Activated naive CD4-positive, alpha-beta T cell (primary cell): ENCODE data around the gene DNASE1L1.

Experiments
- DNase-seq, 4 experiments: peaks; one replicate each; lab custom pipeline; 2025; lab: John Stamatoyannopoulos, UW

Gene DNASE1L1, protein sequence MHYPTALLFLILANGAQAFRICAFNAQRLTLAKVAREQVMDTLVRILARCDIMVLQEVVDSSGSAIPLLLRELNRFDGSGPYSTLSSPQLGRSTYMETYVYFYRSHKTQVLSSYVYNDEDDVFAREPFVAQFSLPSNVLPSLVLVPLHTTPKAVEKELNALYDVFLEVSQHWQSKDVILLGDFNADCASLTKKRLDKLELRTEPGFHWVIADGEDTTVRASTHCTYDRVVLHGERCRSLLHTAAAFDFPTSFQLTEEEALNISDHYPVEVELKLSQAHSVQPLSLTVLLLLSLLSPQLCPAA

DNA sequence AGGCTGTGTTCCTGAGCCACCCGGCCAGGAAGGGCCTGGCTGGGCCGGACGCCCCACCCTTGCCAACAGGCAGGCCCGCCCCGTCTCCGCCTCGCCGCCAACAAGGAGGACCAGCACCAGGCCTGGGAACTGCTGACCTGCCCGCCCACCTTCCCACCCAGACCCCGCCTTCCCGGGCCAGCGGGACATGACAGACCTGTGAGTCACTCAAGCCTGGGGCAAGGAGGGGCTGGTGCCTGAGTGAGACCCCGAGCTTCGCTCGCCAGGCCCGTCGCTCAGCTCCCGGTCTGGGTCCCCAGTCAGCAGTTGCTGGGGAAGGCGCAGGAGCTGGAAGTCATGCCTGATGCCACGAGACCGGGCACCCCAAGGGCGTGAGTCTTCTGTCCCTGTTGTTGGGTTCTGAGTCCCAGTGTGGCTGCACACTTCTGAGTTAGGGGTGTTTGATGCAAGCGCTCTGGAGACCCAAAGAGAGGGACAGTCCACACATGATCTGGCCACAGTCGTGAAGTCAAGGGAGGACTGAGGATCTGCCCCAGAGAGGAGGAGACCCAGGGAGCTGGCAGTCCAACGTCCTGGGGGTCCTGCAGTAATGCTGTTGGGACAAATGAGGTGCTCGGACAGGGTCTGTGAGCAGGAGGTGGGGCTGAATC is at the start of gene DNASE1L1:
TSS of gene DNASE1L1 (minus strand) at position 33 of the 650 bp plus-strand sequence. CDS start 3,686 bp downstream, outside the sequence.
- no peak for DNase-seq

DNA sequence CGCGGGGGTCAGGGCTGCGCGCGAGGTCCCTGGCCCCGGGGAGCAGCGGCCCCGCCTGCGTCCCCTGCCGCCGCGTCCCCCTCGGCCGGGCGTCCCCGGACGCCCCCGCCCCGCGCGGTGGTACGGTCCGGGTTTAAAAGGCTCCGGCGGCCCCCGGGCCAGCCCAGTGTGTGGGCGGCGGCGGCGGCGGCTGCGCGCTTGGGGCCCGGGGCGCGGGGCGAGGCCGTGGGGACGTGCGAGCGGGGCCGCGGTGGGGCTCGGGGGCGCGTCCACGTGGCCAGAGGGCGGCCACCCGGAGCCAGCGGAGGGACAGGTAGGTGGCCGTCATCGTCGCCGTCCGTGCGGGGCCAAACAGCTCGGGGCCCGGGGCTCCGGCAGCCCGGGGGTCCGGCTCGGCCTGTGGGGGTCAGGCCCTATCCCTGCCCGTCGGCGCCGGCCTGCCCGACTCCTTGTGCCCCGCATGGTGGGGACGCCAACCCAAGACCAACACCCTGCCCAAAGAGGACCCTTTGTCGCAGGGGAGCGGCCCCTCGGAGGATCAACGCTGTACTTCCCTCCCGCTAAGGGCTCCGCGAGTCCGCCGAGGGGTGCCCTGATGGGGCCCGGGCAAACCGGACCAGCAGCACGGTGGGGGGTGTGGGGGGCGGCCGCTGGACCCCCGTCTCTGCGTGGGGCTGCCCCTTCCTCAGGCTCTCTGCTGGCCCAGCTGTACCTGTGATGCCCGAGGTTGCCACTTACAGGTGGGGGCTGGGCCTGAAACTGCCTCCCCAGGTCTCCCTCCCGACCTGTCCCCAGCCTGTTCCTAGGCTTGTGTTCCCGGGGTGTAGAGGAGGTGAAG is 49.3 kb upstream of the DNASE1L1 start, which contains the start of gene PLXNA3:
TSS of gene PLXNA3 (plus strand) at position 166 of the 838 bp plus-strand sequence. CDS start 1,903 bp downstream, outside the sequence.
- DNase-seq: peak; percentile 8 to 68 (median 30)

DNA sequence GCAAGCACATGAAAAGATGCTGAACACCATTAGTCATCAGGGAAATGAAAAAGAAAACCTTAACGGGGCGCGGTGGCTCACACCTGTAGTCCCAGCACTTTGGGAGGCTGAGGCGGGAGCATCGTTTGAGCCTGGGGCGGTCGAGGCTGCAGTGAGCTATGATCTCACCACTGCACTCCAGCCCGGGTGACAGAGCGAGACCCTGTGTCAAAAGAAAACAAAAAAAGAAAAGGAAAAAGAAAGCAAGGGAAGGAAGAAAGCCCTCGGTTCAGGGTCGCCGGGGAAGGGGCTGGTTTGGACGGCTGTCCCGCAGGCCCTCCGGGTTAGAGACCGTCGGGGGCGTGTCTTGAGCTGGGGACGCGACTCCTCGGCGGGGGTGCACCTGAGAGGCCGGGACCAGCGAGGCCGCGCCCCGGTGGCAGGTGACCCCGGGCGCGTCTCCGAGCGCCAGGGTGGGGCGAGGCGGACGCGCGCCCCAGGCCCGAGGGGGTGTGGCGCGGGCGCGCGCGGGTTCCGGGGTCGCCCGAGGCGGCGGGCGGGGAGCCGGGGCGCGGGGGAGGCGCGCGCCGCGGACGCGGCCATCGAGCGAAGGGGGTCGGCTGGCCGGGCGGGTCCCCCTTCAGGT is 48.5 kb upstream of the DNASE1L1 start:
- DNase-seq: peak in 2 of 4 experiments; percentile 33 to 68

DNA sequence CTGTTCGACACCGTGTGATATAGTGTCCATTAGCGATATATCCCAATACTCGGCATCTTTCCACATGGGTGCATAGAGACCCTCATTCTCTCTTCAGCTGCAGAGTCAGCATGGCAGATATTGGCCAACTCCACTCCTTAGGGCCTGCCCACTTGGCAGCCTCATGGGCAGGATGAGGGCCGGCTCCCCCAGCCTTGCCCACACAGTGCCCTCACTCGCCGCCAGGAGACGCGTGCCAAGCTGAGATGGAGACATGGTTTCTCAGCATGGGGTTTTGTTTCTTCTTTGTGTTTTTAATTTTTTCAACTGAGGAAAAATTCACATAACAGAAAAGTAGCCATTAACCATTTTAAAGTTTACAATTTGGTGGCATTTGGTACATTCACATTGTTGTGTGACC is 43.8 kb upstream of the DNASE1L1 start:
- DNase-seq: no peak

DNA sequence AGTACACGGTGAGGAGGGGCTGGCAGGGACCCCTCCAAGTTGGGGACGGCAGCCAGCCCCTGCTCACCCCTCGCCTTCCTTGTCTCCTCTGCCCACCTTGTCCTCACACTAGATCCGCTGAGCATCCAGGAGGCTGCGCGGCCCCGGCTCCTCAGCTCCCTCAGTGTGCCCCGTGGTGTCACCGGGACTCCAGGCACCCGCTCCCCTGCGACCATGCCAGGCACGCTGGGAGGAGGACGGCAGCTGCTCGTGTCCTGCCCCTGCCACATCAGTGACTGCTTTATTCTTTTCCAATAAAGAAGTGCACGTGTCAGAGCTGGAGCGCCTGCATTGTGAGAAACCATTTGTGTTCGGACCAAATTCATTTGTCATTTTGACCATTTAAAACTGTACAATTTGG is 41.3 kb upstream of the DNASE1L1 start:
- DNase-seq: no peak

DNA sequence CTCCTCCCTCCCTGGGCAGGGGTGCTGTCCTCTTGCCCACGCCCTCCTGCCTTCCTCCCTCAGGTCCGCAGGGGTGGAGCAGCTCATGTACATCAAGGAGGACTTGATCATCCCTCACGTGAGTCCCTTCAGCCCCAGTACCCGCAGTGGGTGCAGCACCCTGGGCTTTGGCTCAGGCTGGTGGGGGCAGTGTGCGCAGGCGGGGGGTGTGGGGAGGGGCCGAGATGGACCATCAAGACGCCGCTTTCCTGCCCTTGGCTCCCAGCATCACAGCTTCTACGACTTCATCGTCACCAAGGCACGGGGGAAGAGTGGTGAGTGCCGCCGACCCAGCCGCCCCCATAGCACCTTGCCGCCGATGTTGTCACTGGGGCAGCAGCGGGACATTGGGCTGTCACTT is 40.6 kb upstream of the DNASE1L1 start:
- DNase-seq: no peak

DNA sequence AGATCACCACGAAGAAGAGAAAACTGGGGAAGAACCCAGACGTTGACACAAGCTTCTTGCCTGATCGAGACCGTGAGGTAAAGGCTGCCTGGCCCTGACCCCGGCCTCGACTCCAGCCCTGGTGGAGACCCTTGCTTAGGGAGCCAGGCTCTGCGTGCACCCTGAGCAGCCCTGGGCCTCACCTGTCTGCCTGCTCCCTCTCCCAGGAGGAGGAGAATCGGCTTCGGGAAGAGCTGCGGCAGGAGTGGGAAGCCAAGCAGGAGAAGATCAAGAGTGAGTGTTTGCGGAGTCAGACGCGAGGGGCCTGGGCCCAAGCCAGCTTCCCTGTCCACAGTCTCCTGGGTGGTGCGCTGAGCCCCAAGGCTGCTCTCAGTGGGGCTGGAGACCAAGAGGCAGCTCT is 39.4 kb upstream of the DNASE1L1 start:
- DNase-seq: no peak

DNA sequence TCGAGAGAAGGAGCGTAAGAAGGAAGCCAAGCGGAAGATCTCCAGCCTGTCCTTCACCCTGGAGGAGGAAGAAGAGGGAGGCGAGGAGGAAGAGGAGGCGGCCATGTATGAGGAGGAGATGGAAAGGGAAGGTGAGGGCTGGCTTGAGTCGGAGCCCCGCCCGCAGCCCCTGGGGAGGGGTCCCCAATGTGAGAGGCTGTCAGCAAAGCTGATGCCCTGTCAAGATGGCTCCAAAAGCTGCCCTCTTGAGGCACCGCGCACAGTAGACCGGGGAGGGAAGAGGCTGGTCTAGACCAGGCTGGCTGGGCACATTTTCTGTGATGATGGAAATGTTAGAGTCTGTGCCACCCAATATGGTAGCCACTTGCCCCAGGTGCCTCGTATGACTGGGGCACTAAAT is 37.4 kb upstream of the DNASE1L1 start:
- DNase-seq: no peak

DNA sequence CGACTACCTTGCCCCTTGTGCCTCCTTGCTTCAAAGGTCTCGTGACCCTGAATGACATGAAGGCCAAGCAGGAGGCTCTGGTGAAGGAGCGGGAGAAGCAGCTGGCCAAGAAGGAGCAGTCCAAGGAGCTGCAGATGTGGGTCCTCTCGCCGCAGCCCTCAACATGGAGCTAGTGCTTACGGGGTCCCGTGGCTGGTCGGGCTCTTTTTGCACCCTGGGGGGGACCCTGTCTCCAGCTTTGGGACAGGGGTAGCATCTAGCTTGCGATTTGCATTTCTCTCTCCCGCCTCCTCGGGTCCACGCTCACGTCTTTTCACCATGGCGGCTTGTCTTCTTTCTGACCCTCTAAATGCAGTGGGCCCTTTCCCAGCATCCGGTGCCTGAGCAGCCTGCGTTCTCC is 36.7 kb upstream of the DNASE1L1 start:
- no peak for DNase-seq

DNA sequence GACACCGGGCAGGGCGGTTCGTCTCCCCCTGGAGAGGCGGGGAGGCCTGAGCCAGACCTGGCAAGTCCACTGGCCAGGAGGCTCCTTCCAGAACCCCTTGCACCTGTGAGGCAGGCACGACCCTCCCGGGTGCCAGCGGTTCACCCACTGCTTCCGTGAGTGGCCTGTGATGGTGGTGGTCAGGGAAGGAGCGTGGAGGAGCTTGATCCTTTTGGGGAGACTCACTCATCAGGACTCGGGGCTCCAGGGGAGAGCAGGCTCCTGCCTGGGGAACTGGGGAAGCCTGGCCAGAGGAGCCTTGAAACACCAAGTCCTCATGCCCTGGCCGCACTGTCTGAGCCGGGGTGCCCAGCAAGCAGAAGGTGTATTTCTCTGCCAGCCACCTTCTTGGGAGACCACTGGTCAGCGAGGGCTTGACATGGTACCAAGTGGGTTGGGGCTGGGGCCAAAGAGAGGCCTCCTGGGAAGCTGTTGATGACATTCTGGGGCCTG is 35.7 kb upstream of the DNASE1L1 start:
- DNase-seq: no peak

DNA sequence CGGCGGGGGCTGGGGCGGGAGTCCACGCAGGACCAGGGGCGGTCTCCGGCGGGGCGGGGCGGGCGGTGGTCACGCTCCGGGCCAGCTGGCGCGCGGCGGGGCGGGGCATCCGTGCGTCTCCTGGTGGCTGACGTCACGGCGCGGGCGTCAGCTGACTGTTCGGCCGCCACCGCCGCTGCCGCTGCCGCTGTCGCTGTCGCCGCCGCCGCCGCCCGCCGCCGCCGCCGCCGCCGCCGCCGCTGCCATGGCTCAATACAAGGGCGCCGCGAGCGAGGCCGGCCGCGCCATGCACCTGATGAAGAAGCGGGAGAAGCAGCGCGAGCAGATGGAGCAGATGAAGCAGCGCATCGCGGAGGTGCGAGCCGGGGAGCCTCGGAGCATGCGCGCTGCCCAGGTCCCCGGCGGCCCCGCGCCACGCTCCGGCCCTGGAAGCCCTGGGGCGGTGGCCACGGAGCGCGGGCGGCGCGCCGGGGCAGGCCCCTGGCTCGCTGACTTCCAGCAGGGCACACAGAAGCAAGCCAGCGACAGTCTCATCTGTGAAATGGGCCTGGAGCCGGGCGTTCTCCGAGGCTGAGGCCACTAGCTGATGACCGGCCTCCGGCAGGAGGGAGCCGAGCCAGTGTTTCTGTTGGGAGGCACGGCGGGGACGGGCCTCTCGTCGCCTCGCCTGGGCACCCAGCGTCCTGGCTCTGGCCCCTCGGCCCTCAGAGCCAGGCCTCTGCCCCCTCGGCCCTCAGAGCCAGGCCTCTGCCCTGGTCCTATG is 35.1 kb upstream of the DNASE1L1 start, which contains the start of gene FAM50A:
TSS of gene FAM50A (plus strand) at position 150 of the 763 bp plus-strand sequence. CDS start at position 245, 95 bp downstream.
- peak in 3 of 4 experiments; percentile 15 to 60 (median 26) for DNase-seq

DNA sequence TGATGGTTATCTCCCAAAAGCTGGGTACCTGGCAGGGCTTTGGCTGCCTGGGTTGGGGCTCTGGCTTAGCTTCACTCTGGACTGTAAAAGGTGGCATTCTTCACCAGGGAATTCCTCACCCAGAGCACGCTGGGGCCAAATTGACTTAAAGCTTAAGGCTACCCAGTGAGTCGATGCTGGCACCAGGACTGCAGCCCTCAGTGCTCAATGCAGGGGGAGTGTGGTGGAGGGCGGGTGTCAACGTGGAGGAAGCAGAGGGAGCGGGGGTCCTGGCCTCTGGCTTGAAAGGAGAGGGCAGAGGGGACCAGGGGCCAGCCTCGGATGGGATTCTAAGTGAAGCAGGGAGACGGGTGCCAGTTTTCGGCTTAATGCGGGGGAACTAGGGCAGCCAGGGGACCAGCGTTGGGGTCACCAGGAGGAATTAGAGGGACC is 34.4 kb upstream of the DNASE1L1 start:
- no peak for DNase-seq

DNA sequence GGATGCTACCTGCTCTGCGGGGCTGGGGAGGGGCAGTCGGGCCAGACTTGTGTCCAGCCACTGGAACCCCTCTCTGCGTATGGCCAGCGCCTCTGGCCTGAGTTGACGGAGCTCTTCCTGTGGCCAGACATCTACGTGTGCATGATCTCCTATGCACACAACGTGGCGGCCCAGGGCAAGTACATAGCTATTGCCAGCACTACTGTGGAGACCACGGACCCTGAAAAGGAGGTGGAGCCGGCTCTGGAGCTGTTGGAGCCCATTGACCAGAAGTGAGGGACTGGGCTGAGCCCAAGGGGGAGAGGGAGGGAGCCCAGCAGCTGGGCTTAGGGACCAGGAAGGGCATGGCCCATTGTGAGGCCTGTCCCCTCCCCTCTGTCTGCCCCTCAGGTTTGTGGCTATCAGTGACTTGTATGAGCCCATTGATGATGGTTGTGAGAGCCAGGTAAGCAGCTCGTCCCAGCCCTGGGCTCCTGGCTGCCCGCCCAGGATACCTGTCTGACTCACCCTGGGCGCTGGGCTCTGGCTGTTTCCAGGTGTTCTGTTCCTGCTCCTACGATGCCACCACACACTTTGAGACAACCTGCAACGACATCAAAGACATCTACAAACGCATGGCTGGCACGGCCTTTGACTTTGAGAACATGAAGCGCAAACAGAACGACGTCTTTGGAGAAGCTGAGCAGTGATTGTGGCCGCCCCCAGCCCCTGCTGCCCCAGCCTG is 33.1 kb upstream of the DNASE1L1 start:
- DNase-seq: no peak

DNA sequence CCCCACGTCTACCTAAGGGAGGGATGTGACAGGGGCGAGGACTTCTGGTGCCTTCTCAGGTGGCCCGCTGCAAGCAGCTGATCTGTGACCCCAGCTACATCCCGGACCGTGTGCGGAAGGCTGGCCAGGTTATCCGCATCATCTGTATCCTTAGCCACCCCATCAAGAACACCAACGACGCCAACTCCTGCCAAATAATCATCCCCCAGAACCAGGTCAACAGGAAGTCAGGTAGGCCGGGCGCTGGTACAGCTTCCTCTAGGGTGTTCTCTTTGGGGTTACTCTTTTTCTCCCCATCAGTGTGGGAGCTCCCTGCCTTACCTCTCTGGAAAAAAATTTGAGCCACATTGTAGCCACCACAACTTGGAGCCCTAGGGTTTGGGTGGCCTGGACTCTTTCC is 32.5 kb upstream of the DNASE1L1 start:
- no peak for DNase-seq

DNA sequence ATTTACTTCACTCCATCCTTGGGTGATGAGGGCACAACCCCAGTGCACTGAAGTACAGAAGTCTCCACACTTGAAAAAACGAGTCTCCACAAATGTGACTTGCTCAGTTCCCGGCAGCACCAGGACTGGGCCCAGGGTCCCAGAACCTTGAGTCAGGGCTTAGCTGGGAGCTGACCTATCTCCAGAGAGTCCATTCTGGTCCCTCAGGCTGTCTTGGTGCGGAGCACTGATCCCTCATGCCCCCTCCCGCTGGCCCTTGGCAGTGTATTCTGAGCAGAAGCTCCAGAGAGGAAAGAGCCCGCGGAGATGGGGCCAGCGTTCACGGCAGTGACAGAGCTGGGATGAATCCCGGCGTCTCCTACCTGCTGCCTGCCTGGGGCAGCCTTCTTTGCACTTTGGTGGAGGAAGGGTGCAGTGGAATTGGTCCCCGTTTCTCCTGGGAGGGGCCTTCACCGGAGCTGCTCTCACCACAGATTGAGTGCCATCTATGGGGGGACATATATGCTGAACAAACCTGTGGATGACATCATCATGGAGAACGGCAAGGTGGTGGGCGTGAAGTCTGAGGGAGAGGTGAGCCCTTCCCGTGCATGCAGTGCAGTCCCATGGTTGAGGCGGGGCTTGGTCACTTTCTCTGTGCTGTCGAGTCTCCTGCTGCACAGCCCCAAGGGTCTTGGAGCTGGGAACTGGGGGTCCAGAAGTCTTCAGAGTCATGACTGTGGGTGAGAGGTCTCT is 31.7 kb upstream of the DNASE1L1 start:
- no peak for DNase-seq

DNA sequence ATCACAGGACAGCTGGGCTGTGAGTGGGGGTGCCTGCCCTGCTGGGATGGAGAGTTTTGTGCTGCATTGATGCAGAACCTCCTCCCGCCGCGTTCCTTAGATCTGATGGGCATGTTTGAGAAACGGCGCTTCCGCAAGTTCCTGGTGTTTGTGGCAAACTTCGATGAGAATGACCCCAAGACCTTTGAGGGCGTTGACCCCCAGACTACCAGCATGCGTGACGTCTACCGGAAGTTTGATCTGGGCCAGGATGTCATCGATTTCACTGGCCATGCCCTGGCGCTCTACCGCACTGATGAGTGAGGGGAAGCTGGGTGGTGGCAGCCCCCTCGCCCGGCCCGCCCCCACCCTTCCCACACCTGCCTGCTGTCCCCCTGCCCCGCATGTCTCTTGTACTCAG is 30.8 kb upstream of the DNASE1L1 start:
- no peak for DNase-seq

DNA sequence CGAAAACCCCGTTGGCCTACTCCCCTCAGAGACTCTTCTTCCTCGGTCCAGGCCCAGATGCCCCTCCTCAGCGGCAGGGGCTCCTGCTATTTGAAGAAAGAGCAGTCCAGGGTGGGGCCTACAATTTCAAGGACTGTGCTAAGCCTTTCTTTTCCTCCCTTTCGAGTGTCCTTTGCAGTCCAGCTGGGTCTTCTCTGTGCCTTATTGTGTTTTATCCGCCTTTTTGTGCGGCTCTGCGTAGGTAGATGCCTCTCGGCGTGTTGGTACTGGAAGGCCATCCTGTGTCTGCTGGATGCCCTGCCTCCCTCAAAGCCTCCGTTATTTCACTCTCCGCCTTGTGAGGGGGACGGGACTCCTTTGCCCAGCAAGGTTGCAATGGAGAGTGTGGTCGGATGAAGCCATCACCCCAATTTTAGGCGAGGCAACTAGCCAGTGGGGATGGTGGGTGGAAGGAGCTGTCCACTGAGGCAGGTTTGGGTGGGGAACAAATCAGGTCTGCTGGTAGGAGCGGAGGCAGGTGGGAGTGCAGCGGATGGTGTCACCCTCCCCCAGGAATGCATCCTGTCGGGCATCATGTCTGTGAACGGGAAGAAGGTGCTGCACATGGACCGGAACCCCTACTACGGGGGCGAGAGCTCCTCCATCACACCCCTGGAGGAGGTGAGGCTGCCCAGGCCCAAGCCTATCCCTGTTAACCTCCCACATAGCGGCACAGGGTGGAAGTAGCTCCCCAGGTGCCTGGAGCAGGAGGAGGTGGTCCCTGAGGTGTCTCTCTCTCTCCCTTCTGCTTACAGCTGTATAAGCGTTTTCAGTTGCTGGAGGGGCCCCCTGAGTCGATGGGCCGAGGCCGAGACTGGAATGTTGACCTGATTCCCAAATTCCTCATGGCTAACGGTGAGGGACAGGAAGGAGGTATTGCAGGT is 29.2 kb upstream of the DNASE1L1 start:
- DNase-seq: no peak

DNA sequence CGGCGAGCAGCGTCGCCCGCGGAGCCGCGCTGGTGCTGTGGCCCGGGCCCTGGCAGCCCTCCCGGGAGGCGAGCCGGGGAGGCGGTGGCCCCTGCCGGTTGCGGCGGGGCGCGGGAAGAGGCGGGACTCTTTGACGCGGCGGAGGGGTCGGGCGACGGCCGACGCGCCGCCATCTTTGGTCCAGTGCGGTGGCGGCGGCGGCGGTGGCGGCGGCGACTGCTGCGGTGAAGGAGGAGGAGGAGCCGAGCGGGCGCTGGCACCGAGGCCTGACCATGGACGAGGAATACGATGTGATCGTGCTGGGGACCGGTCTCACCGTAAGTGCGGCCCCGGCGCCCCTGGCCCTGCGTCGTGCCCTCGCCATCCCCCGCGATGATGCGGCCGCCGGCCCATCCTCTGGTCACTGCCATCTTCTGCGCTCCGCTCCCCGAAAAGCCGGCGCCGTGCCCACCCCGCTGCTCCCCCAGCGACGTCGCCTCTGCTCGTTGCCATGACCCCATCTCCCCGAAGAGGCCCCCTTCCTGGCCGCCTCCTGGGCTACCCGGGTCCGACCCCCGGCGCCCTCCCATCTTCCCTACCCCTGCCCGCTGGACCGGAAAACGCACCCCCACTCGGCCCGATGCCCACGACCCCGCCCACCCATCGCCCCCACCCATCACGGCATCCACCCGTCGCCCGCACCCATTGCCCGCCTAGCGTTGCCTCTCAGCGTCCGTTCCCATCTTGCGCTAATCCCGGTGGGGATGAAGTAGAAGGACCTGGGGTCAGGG is 28.1 kb upstream of the DNASE1L1 start, which contains the start of gene GDI1:
TSS of gene GDI1 (plus strand) at position 172 of the 770 bp plus-strand sequence. CDS start at position 273, 101 bp downstream.
- DNase-seq: peak in 2 of 4 experiments; percentile 18 to 49
